Ishikawa (cell line): Measurements from ENCODE around the gene TOR2A.

ENCODE experiments used
- CEBPB ChIP-seq: IDR thresholded peaks from 2 replicates; pipeline ENCODE4 v1.6.1; 2012
- CREB1 ChIP-seq: IDR thresholded peaks from 2 replicates; pipeline ENCODE4 v1.6.1; 2012; ENCODE audit warnings: low read depth
- EGR1 ChIP-seq: IDR thresholded peaks from 2 replicates; pipeline ENCODE4 v1.6.1; 2012
- EP300 ChIP-seq: IDR thresholded peaks from 2 replicates; pipeline ENCODE4 v1.6.1; 2012; ENCODE audit warnings: borderline replicate concordance
- NFIC ChIP-seq: IDR thresholded peaks from 2 replicates; pipeline ENCODE4 v1.6.1; 2012
- RAD21 ChIP-seq: IDR thresholded peaks from 2 replicates; pipeline ENCODE4 v1.6.1; 2012; ENCODE audit warnings: low read depth
- TAF1 ChIP-seq: IDR thresholded peaks from 2 replicates; pipeline ENCODE4 v1.6.1; 2012; ENCODE audit warnings: low read depth, mild to moderate bottlenecking
- ZBTB7A ChIP-seq: IDR thresholded peaks from 2 replicates; pipeline ENCODE4 v1.6.1; 2012; ENCODE audit warnings: low read depth
- TF ChIP-seq, protein P1 (sequence below): IDR thresholded peaks from 2 replicates; pipeline ENCODE4 v1.6.1; 2012
- TF ChIP-seq, protein P2 (sequence below): IDR thresholded peaks from 2 replicates; pipeline ENCODE4 v1.6.1; 2012; ENCODE audit warnings: low read depth, mild to moderate bottlenecking
- TF ChIP-seq, protein P3 (sequence below): IDR thresholded peaks from 2 replicates; pipeline ENCODE4 v1.6.1; 2012

DNA sequence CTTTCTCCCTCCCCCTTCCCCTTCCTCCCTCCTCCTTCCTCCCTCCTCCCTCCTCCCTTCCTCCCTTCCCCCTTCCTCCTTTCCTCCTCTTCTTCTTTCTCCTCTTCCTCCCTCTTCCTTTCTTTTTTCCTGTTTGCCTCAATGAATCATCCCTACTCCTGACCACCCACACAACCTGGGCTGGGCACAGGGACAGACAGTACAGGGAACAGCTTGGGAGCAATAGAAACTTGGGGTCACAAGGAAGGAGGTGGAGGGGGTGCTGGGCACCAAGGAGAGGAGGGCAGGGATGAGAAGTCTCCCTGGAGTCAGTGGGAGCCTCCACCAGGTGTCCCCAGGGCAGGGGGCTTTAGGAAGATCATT lies 14.2 kb downstream of the TOR2A start:
- TF ChIP-seq EP300 (no peak), RAD21 (no peak), NFIC (no peak), ZBTB7A (no peak), EGR1 (no peak), CEBPB (no peak), TAF1 (no peak), CREB1 (no peak)
- TF ChIP-seq, protein P1, sequence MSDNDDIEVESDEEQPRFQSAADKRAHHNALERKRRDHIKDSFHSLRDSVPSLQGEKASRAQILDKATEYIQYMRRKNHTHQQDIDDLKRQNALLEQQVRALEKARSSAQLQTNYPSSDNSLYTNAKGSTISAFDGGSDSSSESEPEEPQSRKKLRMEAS, result no peak
- TF ChIP-seq, protein P2, sequence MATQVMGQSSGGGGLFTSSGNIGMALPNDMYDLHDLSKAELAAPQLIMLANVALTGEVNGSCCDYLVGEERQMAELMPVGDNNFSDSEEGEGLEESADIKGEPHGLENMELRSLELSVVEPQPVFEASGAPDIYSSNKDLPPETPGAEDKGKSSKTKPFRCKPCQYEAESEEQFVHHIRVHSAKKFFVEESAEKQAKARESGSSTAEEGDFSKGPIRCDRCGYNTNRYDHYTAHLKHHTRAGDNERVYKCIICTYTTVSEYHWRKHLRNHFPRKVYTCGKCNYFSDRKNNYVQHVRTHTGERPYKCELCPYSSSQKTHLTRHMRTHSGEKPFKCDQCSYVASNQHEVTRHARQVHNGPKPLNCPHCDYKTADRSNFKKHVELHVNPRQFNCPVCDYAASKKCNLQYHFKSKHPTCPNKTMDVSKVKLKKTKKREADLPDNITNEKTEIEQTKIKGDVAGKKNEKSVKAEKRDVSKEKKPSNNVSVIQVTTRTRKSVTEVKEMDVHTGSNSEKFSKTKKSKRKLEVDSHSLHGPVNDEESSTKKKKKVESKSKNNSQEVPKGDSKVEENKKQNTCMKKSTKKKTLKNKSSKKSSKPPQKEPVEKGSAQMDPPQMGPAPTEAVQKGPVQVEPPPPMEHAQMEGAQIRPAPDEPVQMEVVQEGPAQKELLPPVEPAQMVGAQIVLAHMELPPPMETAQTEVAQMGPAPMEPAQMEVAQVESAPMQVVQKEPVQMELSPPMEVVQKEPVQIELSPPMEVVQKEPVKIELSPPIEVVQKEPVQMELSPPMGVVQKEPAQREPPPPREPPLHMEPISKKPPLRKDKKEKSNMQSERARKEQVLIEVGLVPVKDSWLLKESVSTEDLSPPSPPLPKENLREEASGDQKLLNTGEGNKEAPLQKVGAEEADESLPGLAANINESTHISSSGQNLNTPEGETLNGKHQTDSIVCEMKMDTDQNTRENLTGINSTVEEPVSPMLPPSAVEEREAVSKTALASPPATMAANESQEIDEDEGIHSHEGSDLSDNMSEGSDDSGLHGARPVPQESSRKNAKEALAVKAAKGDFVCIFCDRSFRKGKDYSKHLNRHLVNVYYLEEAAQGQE, result no peak
- TF ChIP-seq, protein P3, sequence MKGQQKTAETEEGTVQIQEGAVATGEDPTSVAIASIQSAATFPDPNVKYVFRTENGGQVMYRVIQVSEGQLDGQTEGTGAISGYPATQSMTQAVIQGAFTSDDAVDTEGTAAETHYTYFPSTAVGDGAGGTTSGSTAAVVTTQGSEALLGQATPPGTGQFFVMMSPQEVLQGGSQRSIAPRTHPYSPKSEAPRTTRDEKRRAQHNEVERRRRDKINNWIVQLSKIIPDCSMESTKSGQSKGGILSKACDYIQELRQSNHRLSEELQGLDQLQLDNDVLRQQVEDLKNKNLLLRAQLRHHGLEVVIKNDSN, result no peak
